Trophoblast cell (in vitro differentiated cells and primary cell): ENCODE results near the gene GNA15.

ENCODE experiments used
- DNase-seq, 2 donors: peaks; one replicate each; pipeline ENCODE4 v3.0.0-alpha.2; 2016
- H2AFZ ChIP-seq: 2 replicates; pipeline ENCODE4 v1.6.1; 2013; ENCODE audit warnings: low read length, moderate library complexity, mild to moderate bottlenecking; ENCODE audit not compliant: insufficient read depth, poor library complexity
- H2AK5ac ChIP-seq: 2 replicates; pipeline ENCODE4 v1.6.1; 2013; ENCODE audit warnings: mild to moderate bottlenecking, low read length
- H2BK120ac ChIP-seq: 2 replicates; pipeline ENCODE4 v1.6.1; 2013; ENCODE audit warnings: low read length, mild to moderate bottlenecking, moderate library complexity; ENCODE audit not compliant: insufficient read depth, poor library complexity
- H2BK12ac ChIP-seq: 2 replicates; pipeline ENCODE4 v1.6.1; 2013; ENCODE audit warnings: mild to moderate bottlenecking, low read length, moderate library complexity
- H2BK5ac ChIP-seq: 2 replicates; pipeline ENCODE4 v1.6.1; 2013; ENCODE audit warnings: low read length, low read depth, moderate library complexity, mild to moderate bottlenecking; ENCODE audit not compliant: poor library complexity
- H3K14ac ChIP-seq: 2 replicates; pipeline ENCODE4 v1.6.1; 2013; ENCODE audit warnings: mild to moderate bottlenecking, low read length
- H3K18ac ChIP-seq: 2 replicates; pipeline ENCODE4 v1.6.1; 2013; ENCODE audit warnings: mild to moderate bottlenecking, low read length
- H3K23ac ChIP-seq: 2 replicates; pipeline ENCODE4 v1.6.1; 2013; ENCODE audit warnings: low read length
- H3K27ac ChIP-seq: 2 replicates; pipeline ENCODE4 v1.5.1; 2013; ENCODE audit warnings: low read depth, mild to moderate bottlenecking, inconsistent platforms, low read length, moderate library complexity
- H3K27me3 ChIP-seq: 2 replicates; pipeline ENCODE4 v1.6.1; 2013; ENCODE audit warnings: inconsistent platforms, mild to moderate bottlenecking, low read length, moderate library complexity; ENCODE audit not compliant: insufficient read depth
- H3K36me3 ChIP-seq, 2 experiments: 1 replicate in 1 of 2; 2 replicates in 1 of 2; pipeline ENCODE4 v1.6.1; 2013; ENCODE audit warnings: low read length in 2 of 2, mild to moderate bottlenecking in 2 of 2, moderate library complexity in 1 of 2; ENCODE audit not compliant: insufficient read depth in 2 of 2, control insufficient read depth in 1 of 2
- H3K4ac ChIP-seq: 2 replicates; pipeline ENCODE4 v1.6.1; 2013; ENCODE audit warnings: low read depth, mild to moderate bottlenecking, low read length, moderate library complexity
- H3K4me1 ChIP-seq, 2 experiments: 1 replicate in 1 of 2; 2 replicates in 1 of 2; pipeline ENCODE4 v1.6.1; 2013; ENCODE audit warnings: low read length in 2 of 2, mild to moderate bottlenecking in 2 of 2, moderate library complexity in 1 of 2; ENCODE audit not compliant: insufficient read depth in 2 of 2, control insufficient read depth in 1 of 2
- H3K4me2 ChIP-seq: 2 replicates; pipeline ENCODE4 v1.6.1; 2013; ENCODE audit warnings: inconsistent platforms, mild to moderate bottlenecking, low read length, moderate library complexity
- H3K4me3 ChIP-seq: 2 replicates; pipeline ENCODE4 v1.5.1; 2013; ENCODE audit warnings: mild to moderate bottlenecking, low read depth, low read length, inconsistent platforms
- H3K79me1 ChIP-seq: one replicate; pipeline ENCODE4 v1.6.1; 2013; ENCODE audit warnings: low read length
- H3K79me2 ChIP-seq: 2 replicates; pipeline ENCODE4 v1.6.1; 2013; ENCODE audit warnings: low read length, mild to moderate bottlenecking; ENCODE audit not compliant: control insufficient read depth, insufficient read depth, poor library complexity
- H3K9ac ChIP-seq: 2 replicates; pipeline ENCODE4 v1.6.1; 2013; ENCODE audit warnings: mild to moderate bottlenecking, low read length
- H3K9me3 ChIP-seq: 2 replicates; pipeline ENCODE4 v1.6.1; 2013; ENCODE audit warnings: low read depth, mild to moderate bottlenecking, control low read depth, inconsistent platforms, low read length; ENCODE audit not compliant: insufficient read depth
- H4K12ac ChIP-seq: 2 replicates; pipeline ENCODE4 v1.6.1; 2013; ENCODE audit warnings: low read depth, mild to moderate bottlenecking, low read length, moderate library complexity
- H4K8ac ChIP-seq: 2 replicates; pipeline ENCODE4 v1.6.1; 2013; ENCODE audit warnings: low read depth, mild to moderate bottlenecking, low read length, moderate library complexity
- H4K91ac ChIP-seq: one replicate; pipeline ENCODE4 v1.6.1; 2013; ENCODE audit warnings: low read depth, mild to moderate bottlenecking, low read length, moderate library complexity
- WGBS: extraction: QIAGEN DNeasy Blood & Tissue Kit; methylation state at CpG from one replicate; pipeline ENCODE4 v1.1.7; 2013; ENCODE audit warnings: missing lambda C conversion rate; ENCODE audit not compliant: insufficient read length, insufficient coverage; ENCODE audit errors: extremely low coverage; 5-methylcytosine and 5-hydroxymethylcytosine counted together

Gene GNA15

DNA sequence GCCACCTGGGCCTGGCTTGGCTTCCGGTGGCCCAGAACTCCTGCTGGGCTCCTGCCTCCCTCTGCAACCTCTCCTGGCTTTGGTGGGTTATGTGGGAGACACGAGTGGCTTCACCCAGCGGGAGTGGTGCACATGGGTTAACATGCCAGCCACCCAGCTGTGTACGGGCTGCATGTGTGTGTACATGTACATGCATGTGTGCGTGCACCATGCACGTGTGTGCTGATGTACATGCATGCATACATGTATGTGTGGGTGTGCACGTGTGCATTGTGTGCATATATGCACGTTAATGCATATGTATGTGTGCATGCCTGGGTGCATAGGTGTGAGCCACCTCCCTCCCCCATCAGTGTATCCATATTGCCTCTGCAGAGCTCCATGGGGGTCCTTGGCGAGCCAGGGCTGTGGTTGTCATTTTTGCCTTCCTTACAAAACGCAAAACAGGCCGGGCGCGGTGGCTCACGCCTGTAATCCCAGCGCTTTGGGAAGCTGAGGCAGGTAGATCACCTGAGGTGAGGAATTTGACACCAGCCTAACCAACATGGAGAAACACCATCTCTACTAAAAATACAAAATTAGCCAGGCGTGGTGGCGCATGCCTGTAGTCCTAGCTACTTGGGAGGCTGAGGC lies 29.2 kb upstream of the GNA15 start:
- H4K8ac ChIP-seq: no peak overlapping the region
- no peak overlapping the region for H2BK120ac ChIP-seq
- H2BK5ac ChIP-seq: no peak overlapping the region
- no peak overlapping the region for H3K27ac ChIP-seq
- H3K4me3 ChIP-seq: no peak overlapping the region
- H3K9me3 ChIP-seq: peaks cover 3% of the 10 kb centered on the region
- no peak overlapping the region for H3K9ac ChIP-seq
- H2AK5ac ChIP-seq: no peak overlapping the region
- H3K79me1 ChIP-seq: no peaks in the 10 kb centered on the region
- no peaks in the 10 kb centered on the region for H3K4me1 ChIP-seq
- no peak overlapping the region for H3K4me2 ChIP-seq
- DNase-seq: no peak
- H3K27me3 ChIP-seq: no peaks in the 10 kb centered on the region
- H4K91ac ChIP-seq: no peak overlapping the region
- WGBS: no CpG with 5 or more reads among the region's 17 CpGs
- H3K4ac ChIP-seq: no peak overlapping the region
- H3K14ac ChIP-seq: no peak overlapping the region
- no peak overlapping the region for H2BK12ac ChIP-seq
- H3K23ac ChIP-seq: no peak overlapping the region
- no peak overlapping the region for H3K18ac ChIP-seq
- no peak overlapping the region for H2AFZ ChIP-seq
- H3K79me2 ChIP-seq: peaks cover 2% of the 10 kb centered on the region
- H4K12ac ChIP-seq: no peak overlapping the region
- peaks cover 12% of the 10 kb centered on the region in 2 experiments for H3K36me3 ChIP-seq

DNA sequence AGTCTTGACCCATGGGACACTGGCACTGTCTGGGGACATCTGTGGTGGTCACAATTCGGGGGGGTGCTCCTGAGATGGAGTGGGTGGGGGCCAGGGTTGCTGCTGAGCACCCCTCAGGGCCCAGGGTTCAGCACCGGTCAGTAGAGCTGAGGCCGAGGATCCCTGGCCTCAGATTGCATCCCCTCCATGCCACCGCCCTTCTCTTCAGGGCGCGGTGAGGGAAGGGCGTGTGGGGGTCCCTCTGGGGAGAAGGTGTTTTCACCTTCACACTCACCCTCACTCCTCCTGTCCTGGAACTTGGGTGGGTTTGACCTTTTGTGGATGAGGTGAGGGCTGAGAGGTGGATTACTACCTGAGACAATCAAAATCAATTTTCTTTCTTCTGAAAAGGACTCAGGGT lies 28.2 kb upstream of the GNA15 start:
- H2BK120ac ChIP-seq: no peak overlapping the region
- no peak overlapping the region for H3K4me2 ChIP-seq
- H3K23ac ChIP-seq: no peak overlapping the region
- no peak overlapping the region for H2AK5ac ChIP-seq
- H4K12ac ChIP-seq: no peak overlapping the region
- no peak overlapping the region for H3K4me3 ChIP-seq
- H3K27ac ChIP-seq: no peak overlapping the region
- peaks cover 3% of the 10 kb centered on the region for H3K9me3 ChIP-seq
- H2BK5ac ChIP-seq: no peak overlapping the region
- no peak overlapping the region for H2AFZ ChIP-seq
- no peak overlapping the region for H4K8ac ChIP-seq
- no peak overlapping the region for H3K4ac ChIP-seq
- H3K79me2 ChIP-seq: peaks cover 2% of the 10 kb centered on the region
- H3K18ac ChIP-seq: no peak overlapping the region
- H2BK12ac ChIP-seq: no peak overlapping the region
- no peaks in the 10 kb centered on the region for H3K27me3 ChIP-seq
- DNase-seq: no peak
- peaks cover 12 to 14% of the 10 kb centered on the region in 2 experiments for H3K36me3 ChIP-seq
- H3K14ac ChIP-seq: no peak overlapping the region
- H4K91ac ChIP-seq: no peak overlapping the region
- no peak overlapping the region for H3K9ac ChIP-seq
- H3K4me1 ChIP-seq: no peaks in the 10 kb centered on the region
- no CpG with 5 or more reads among the region's 7 CpGs for WGBS
- no peaks in the 10 kb centered on the region for H3K79me1 ChIP-seq

DNA sequence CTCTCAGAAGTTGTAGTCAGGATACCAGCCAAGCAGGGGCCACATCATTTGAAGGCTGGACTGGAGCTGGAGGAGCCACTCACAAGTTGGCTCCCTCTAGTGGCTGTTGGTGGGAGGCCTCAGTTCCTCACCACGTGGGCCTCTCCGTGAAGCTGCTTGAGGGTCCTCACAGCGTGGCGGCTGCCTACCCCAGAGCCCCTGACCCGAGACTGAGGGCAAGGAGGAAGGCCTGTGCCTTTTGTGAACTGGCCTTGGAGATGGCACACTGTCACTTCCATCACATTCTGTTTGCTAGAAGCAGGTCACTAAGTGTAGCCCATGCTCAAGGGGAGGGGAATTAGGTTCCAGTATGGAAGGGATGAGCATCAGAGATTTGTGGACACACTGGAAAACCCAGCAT lies 27.1 kb upstream of the GNA15 start:
- Histone ChIP-seq H4K12ac (no peak overlapping the region), H2BK12ac (no peak overlapping the region), H3K4ac (no peak overlapping the region), H3K23ac (no peak overlapping the region), H3K79me2 (peaks cover 2% of the 10 kb centered on the region), H3K9me3 (peaks cover 3% of the 10 kb centered on the region), H3K4me1 (no peaks in the 10 kb centered on the region), H2BK5ac (no peak overlapping the region), H3K18ac (no peak overlapping the region), H4K8ac (no peak overlapping the region), H3K9ac (no peak overlapping the region), H4K91ac (no peak overlapping the region), H3K27ac (no peak overlapping the region), H3K36me3 (peaks cover 20 to 21% of the 10 kb centered on the region in 2 experiments), H3K4me2 (no peak overlapping the region), H2AFZ (no peak overlapping the region), H3K79me1 (no peaks in the 10 kb centered on the region), H3K4me3 (no peak overlapping the region), H2BK120ac (no peak overlapping the region), H3K14ac (no peak overlapping the region), H3K27me3 (no peaks in the 10 kb centered on the region), H2AK5ac (no peak overlapping the region)
- no CpG with 5 or more reads among the region's 5 CpGs for WGBS
- peak; percentile 48 to 82 for DNase-seq

DNA sequence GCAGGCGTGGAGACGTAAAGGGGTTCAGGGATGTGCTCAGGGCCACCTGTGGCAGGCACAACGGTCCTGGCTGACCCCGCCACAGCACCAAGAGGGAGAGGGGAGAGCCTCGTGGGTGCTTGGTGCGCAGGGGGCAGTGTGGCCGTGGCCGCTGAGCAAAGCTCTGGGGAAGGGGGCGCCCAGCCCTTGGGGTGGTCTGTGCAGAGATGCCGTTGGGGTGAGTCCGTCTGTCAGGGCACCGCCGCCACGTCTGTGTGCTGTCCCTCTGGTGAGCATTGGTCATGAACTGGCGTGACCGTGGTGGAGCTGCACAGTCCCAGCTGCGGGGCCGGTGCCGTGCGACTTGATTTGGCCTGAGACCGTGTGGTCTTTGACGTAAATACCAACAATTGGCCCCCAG lies 26.3 kb upstream of the GNA15 start:
- Histone ChIP-seq H4K91ac (no peak overlapping the region), H3K4me3 (no peak overlapping the region), H3K36me3 (peaks cover 27% of the 10 kb centered on the region in 2 experiments), H3K23ac (no peak overlapping the region), H3K79me2 (peaks cover 2% of the 10 kb centered on the region), H3K79me1 (no peaks in the 10 kb centered on the region), H3K27me3 (no peaks in the 10 kb centered on the region), H2BK5ac (no peak overlapping the region), H4K12ac (no peak overlapping the region), H3K4me2 (no peak overlapping the region), H3K9ac (no peak overlapping the region), H3K4ac (no peak overlapping the region), H3K27ac (no peak overlapping the region), H2AK5ac (no peak overlapping the region), H2AFZ (no peak overlapping the region), H2BK12ac (no peak overlapping the region), H3K4me1 (no peaks in the 10 kb centered on the region), H3K9me3 (peaks cover under 1% of the 10 kb centered on the region), H3K18ac (no peak overlapping the region), H2BK120ac (no peak overlapping the region), H4K8ac (no peak overlapping the region), H3K14ac (no peak overlapping the region)
- WGBS: no CpG with 5 or more reads among the region's 22 CpGs
- DNase-seq: no peak
